Stimulated activated CD8-positive, alpha-beta memory T cell treated with anti-CD3 and anti-CD28 coated beads, Interleukin-2, amount 100 ng/mL, for 48 hours (primary cell): Measurements from ENCODE around the gene GAS7.

Experiments
- DNase-seq, 2 donors: peaks; one replicate each; pipeline ENCODE4 v3.0.0-alpha.2; 2020; ENCODE audit warnings: low read depth in 2 of 2

The GAS7 gene

GRCh38 chr17:10200645-10201044 lies 2.2 kb upstream of the GAS7 start:
- DNase-seq: no peak

- DNase-seq: no peak
These were observed 1.6 kb upstream of the GAS7 start for GRCh38 chr17:10200016-10200415.

DNA sequence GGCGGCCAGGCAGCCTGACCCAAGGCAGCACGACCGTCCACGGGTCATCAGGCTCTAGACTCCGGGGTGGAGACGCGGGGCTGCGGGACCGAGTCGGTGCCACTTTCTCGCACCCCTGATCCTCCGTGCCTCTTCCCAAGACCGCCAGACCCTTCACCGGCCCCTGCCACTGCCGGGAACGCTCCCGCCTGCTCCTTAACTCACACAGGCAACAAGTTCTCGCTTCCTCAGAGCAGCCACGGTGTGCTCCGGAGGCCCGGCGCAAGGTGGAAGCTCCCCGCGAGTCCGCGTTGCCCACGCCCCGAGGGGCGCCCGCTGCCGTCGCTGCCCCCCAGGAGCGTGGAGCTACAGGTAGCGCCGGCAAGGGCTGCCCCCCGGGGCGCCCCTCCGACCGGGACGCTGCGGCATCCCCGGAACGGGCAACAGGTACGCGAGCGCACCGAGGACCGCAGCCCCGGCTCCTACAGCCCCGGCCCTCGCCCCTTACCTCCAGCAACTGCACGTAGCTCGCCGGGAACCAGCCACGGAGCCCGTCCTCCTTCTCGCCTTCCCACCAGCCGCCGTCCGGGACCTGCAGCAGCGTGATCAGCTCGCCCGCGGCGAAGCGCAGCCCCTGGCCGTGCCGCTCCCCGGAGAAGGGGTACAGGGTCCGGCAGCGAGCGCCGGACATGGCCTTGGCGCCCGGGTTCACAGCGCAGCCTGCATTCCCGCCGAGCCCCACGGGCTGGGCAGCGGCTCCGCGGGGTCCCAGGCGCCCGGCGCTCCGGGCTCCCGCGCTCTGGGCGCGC lies 491 bp downstream of the GAS7 start:
- peak in 1 of 2 donors; percentile 5 for DNase-seq

DNA sequence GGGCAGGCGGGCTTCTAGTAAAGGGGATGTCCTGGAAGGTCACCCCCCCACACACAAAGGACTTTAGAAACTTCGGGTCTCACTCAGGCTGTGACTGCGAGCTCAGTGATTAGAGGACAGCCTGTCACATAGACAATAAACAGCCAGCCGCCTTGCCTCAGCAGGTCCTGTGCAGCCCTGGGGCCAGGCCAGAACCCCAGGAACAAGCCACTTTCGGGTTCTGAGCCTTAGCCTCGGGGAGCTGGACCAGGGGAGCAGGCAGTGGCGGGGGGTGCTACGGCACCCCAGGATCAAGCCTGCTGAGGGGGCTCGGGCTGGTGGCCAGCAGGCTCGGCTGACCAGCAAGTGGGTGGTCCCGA lies 1.1 kb downstream of the GAS7 start:
- no peak for DNase-seq

GRCh38 chr17:10196941-10197340 lies 1.5 kb downstream of the GAS7 start:
- no peak for DNase-seq

- DNase-seq: no peak
These were observed 2.0 kb downstream of the GAS7 start for GRCh38 chr17:10196384-10196895.

GRCh38 chr17:10195090-10195805 lies 3.2 kb downstream of the GAS7 start:
- no peak for DNase-seq

DNA sequence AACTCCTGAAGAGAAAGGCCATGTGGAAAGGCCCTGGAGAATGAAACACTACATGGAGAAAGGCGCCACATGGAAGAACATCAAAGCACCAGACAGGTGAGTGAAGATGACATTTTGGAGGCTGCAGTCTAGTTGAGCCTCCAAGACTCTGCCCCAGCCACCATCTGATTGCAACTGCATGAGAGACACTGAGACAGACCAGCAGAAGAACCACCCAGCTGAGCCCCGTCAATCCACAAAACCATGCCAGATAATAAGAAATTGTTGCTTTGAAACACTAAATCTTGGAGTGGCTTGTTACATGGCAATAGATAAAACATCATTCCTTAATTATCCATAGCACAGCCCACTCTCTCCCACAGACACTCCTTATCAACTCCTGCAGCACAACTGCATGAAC lies 4.8 kb downstream of the GAS7 start:
- DNase-seq: no peak

- DNase-seq: no peak
These were observed 5.4 kb downstream of the GAS7 start for GRCh38 chr17:10192972-10193371.

GRCh38 chr17:10192461-10192860 lies 5.9 kb downstream of the GAS7 start:
- no peak for DNase-seq

GRCh38 chr17:10187456-10187855 lies 10.9 kb downstream of the GAS7 start:
- DNase-seq: no peak

DNA sequence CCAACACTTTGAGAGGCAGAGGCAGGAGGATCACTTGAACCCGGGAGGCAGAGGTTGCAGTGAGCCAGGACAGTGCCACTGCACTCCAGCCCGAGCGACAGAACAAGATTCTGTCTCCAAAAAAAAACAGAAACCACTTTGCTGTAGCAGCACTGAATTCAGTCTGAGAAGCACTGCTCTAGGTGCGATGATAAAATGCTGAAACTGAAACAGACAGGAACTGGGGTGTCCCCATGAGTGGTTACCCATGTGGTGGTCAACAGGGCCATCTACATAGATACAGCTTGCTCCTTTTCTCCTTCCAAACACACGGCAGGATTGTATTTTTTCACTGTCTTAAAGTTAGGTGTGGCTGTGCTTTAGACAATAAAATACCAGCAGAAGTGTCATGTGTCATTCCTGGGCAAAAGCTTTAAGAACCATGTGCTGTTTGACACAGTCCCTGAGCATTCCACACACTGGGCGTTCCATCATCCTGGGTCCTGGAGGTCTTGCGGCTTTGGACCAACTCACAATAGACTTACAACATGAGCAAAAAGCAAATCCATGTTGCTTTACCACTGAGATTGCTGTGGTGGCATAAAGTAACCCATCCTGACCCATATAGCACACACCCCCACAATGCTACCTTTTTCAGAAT lies 11.5 kb downstream of the GAS7 start:
- no peak for DNase-seq

- DNase-seq: no peak
These were observed 14.2 kb downstream of the GAS7 start for GRCh38 chr17:10183931-10184930.

- no peak for DNase-seq
These were observed 15.6 kb downstream of the GAS7 start for GRCh38 chr17:10182785-10183184.

DNA sequence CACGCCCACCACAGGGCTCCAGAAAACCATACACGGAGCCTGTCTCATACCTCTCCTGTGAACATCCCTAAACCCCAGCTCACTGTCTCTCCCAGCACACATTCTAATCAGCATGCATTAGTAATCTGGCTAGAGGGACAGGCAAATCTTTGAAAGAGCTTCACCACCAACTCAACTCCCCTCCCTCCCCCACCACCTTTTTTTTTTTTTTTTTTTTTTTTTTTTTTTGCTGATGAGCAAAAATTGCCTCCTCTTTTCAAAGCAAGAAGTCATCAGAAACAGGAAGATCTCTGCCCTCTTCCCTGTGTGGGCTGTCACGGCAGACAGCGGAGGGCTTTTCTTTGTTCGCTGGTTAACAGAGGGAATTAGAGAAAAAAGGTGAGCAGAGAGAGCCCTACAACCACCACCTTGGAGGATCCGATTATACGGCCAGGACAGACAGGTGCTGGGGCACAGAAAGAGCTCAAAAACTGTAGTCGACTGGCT lies 19.9 kb downstream of the GAS7 start:
- DNase-seq: no peak

DNA sequence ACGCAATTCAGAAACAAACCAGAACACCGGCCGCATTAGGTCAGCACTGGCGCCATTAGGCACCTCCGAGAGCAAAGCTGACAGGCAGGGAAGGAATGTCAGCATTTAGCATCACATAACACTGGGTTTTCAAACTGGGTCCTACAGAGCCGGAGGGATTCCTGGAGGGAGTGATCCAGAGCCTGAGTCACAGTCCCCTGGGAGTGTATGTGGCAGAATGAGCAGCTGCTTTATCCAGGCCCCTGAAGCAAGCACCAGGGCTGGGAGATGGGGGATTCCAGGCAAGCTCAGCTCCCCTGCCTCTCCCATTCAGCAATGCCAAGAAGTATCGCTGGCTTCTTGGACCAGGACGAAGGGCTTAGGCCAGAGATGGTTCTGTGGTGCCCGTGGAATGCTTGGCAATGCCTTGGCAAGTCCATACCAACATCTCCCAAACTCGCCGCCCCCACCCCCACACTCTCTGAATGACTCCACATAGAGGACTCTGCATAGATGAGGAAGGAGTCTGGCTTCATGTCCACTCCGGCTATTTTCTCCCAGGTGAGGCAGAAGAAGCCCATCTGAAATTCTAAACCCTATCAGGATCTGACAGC lies 20.4 kb downstream of the GAS7 start:
- DNase-seq: no peak

DNA sequence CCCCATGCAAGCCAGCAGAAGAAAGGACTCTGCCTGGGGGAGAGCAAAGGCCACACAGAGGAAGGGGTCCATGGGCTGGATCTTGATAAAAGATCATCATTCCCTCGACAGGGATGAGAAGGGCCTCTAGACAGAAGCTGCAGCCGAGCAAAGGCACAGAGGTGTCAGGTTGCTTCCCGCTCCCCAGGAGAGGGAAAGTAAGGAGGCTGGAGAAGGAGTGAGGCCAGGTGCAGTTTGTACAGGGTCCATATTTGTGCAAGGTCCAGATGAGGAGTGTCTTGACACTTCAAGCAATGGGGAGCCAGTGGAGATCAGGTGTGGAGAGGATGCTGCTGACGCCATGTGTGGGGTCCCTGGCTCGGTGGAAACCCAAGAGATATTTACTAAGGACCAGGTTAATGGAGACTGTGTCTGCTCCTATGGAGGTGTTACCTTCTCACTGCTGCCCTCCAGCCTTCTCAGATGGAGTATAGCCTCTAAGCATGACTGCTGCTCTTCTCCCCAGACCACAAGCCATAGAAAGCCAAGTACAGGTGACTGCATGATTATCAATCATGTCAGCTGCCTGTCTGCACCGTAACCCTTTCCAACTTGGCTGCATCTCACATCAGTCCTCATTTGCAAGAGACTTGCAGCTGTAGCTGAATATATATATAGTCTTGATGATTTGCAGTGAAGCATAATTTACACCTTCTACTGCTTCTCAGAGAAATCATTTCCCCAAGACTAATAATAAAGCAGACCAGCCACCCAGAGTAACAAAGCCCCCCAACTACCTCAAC lies 21.1 kb downstream of the GAS7 start:
- no peak for DNase-seq

DNA sequence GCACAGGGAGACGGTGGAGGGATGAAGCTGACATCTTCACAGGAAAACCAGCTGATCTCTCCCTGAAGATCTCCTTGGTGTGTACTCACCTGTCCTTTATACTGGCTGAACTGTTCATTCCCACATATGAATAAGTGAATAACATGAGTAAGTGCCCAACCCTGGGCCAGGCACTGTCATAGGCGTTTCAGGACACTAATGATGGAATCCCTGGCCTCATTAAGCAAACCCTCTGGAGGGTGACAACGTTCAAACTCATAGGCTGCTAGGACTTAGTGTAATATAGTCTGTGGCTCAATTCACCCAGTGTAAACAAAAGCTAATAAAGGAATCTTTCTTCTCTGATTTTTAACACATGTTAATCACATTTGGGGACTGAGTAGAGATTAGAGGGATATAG lies 24.5 kb downstream of the GAS7 start:
- no peak for DNase-seq

GRCh38 chr17:10172778-10173177 lies 25.6 kb downstream of the GAS7 start:
- DNase-seq: no peak

- DNase-seq: no peak
These were observed 26.1 kb downstream of the GAS7 start for GRCh38 chr17:10172241-10172741.
